Stimulated activated CD4-positive, alpha-beta T cell treated with anti-CD3 and anti-CD28 coated beads, Interleukin-1b, Interleukin-23, amount 100 ng/mL, for 48 hours (primary cell): ENCODE results near the gene VPS41.

Source experiments
- DNase-seq: peaks from one replicate; pipeline ENCODE4 v3.0.0-alpha.2; 2020

VPS41 gene

DNA sequence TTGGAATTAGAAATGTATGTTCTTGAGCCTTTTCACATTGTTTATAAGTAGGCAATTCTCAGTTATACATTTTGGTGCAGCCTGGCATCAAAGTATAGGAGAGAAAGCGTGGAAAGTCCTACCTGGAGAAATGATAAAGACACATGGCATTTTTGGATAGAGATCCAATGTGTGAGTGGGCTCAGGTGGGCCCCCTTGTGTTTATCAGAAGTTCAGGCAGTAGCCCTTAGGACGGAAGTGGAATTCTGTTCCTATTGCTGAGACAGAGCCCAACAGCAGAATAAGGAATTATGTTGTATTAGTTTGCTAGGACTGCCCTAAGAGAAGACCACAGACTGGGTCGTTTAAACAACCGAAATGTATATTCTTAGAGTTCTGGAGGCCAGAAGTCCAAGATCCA lies 192.6 kb downstream of the VPS41 start:
- DNase-seq: no peak

DNA sequence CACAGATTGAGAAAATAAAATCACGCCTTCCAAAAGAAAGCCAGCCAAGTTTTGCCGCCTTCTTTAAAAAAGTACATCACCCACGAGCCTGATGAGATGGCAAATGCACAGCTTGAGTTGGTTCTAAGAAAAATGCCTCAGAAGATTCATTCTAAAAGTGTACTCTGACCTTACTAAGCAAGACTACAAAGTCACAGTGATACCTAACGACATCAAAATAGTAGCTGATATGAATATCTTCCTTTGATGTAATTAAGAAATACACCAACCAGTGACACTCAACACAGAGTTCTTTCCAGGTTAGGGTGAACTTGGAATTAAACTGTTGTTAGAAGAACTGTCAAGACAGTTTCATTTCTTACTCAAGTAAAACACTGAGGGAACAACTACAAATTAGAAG lies 199.9 kb downstream of the VPS41 start:
- no peak for DNase-seq

DNA sequence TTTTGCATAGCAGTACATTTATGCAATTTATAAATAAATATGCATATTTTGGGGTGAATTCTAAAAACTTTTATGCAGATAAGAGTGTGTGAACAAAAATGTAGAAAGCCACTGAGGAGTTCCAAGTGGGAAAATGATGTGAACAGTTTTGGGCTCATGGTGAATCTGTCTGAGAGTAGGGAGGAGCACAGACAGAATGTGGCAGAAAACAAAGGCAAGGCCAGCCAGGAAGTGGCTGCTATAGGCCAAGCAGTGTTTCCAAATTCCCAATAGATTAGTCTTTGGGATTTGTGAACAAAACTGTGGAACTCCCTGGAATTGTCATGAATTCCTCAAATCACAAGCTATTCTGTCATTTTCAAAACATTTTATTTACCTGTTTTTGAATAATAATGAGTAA lies 204.2 kb downstream of the VPS41 start:
- no peak for DNase-seq

DNA sequence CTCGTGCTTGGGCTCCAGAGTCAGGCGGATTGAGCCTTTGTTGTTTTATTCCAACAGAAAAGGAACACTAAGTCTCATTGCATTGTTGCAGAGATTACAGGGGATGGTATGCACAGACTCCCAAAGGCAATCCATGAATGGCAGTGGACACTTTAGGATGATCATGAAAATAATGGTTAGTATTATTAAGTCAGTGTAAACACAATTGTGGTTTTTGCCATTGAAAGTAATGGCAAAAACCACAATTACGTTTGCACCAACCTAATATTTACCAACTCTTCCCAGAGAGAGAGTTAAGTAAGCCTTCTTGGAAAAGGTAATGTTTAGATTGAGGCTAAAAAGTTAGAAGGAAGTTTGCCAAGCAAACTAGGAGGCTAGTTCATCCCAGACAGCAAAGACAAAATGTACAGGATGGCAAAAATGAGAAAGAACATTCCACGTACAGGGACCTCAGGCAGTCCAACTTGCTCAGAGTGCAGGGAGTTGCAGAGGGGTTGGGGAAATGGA lies 204.9 kb downstream of the VPS41 start:
- no peak for DNase-seq

GRCh38 chr7:38703093-38703492 lies 205.9 kb downstream of the VPS41 start:
- no peak for DNase-seq

GRCh38 chr7:38702002-38702535 lies 206.9 kb downstream of the VPS41 start:
- no peak for DNase-seq

DNA sequence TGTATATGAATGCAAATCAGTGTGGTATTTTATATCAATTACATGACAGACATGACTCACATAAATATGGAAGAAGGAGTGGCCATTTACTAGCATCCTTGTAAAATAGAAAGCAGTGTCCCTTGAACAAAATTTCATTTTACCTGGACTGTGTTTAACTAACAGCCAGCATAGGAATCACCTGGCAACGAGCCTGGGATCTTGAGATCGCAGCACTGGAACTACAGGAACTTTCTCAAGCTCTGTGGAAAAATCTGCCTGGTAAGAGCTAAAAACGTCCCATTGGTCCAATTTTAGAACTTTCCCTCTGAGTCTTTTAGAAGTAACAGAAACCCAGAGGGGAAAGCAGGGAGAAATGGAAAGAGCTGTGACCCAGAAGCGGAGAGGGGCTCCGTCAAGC lies 208.9 kb downstream of the VPS41 start:
- no peak for DNase-seq

GRCh38 chr7:38699471-38699870 lies 209.5 kb downstream of the VPS41 start:
- DNase-seq: no peak

GRCh38 chr7:38694326-38694725 lies 214.7 kb downstream of the VPS41 start:
- DNase-seq: no peak

GRCh38 chr7:38686888-38687287 lies 222.1 kb downstream of the VPS41 start:
- DNase-seq: no peak

GRCh38 chr7:38685851-38686250 lies 223.1 kb downstream of the VPS41 start:
- no peak for DNase-seq

DNA sequence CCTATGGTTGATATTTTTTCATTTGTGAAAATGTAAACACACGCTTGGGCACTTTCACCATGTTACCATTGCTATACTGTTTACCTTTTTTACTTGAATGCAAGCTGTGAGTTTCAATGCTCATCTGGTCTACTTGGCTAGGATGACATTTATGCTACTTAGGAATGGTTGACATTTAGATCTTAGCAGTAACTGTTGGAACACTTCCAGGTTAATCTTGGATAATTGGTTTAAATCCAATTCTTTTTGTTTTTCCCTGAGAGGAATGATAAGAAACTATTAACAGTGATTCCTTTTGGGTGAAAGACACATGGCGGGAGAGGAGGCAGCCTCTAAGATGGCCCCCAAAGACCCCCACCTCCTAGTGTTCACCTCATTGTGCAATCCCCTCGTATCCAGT lies 226.4 kb downstream of the VPS41 start:
- DNase-seq: no peak

- DNase-seq: no peak
These were observed 227.1 kb downstream of the VPS41 start for GRCh38 chr7:38681882-38682281.

GRCh38 chr7:38679419-38679818 lies 229.6 kb downstream of the VPS41 start:
- no peak for DNase-seq

DNA sequence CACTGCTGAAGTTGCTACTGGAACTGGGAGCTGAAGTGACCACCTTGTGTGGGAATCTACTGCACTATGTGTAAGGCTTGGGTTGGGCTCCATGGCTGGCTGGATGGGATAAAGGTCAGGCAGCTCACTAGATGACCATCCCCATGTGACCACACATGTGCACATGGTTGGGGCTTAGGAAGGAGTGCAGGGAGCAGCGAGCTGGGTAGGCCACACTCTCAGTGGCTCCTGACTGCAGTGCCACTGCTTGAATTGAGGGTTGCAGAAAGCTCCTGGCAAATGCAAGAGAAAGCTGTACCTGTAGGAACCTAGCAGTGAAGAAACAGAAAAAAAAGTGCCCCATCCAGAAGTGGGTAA lies 230.3 kb downstream of the VPS41 start:
- no peak for DNase-seq

DNA sequence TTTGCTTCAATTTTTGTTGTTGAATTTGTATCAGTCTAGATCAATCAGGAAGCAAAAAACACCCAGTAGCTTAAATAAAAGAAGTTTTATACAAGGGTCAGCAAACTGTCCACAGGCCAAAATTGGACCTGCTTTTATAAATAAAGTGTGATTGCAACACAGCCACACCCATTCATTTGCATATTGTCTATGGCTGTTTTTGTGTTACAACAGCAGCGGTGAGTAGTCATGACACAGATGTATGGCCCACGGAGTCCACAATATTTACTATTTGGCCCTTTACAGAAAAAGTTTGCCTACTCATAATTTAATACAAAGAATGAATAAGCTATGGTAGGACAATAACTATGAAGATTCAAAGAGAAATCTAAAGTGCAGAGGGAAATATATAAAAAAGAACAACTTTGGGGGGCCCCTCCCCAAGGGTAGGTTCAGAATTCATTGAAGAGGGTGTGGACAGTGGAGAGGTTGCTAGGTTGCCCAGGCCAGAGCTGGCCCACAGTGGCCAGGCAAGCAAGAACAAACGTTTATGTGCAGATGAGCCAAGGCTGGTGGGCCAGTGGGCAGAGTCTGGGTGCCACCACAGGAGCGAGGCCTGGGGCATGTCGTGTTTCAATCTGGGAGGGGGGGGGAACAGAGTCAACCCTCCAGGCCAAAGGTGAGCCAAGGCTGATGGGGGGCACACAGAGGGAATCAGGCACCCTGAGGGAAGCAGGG lies 230.9 kb downstream of the VPS41 start:
- DNase-seq: no peak

GRCh38 chr7:38675494-38676106 lies 233.4 kb downstream of the VPS41 start:
- no peak for DNase-seq

GRCh38 chr7:38674513-38674912 lies 234.5 kb downstream of the VPS41 start:
- DNase-seq: no peak

- no peak for DNase-seq
These were observed 235.2 kb downstream of the VPS41 start for GRCh38 chr7:38673795-38674194.
